Measurements from ENCODE around the gene CYP26A1.
"Not testable (repeated sequence)": the region's sequence is repeated elsewhere in the genome, so short reads cannot be mapped to it uniquely, and the experiment has no call there.

Gene CYP26A1

GRCh38 chr10:93081834-93082233 is 8.1 kb downstream of the CYP26A1 start:
- DNase-seq, result no peak

- DNase-seq, result no peak
Observed at GRCh38 chr10:93083743-93084539, 10.2 kb downstream of the CYP26A1 start.

GRCh38 chr10:93085272-93085859 is 11.7 kb downstream of the CYP26A1 start:
- no peak for DNase-seq

DNA sequence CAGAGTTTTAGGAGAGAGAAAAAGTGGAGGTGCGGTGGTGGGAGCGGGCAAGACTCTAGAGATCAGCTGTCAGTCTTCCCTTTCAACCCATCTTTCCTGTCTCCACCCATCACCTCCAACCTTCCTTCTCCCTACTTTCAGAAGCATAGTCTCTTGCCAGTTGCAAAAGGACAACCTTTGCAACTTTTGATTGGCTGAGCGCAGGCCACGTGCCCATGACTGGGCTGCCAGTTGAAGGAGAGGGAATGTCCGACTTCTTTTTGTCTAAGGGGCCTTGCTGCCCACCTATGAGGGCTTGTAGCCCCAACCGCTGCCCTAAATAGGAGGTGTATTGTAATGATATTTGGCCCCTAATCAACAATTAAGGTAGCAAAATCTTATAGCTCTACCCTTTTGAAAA is 12.6 kb downstream of the CYP26A1 start:
- no peak for DNase-seq

- DNase-seq, result no peak
Observed at GRCh38 chr10:93087846-93088245, 14.2 kb downstream of the CYP26A1 start.

DNA sequence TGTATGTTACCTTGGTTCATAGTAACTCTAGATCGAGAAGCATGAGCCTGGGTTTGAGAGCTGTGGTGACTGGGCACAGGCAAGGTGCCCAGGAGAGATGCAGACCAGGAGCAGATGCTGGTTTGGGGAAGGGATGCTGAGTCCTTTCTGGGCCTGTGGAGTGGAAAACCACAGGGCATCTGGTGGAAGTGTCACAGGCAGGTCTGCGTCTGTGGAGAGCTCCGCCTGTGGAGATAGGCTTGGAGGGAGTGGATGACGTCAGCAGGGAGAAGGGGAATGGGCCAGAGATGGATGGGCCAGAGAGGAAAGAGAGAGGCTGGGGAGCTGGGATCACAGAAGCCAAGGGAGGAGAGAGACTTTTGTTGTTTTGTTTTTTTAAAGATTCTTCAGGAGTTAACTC is 14.8 kb downstream of the CYP26A1 start:
- DNase-seq, result no peak

DNA sequence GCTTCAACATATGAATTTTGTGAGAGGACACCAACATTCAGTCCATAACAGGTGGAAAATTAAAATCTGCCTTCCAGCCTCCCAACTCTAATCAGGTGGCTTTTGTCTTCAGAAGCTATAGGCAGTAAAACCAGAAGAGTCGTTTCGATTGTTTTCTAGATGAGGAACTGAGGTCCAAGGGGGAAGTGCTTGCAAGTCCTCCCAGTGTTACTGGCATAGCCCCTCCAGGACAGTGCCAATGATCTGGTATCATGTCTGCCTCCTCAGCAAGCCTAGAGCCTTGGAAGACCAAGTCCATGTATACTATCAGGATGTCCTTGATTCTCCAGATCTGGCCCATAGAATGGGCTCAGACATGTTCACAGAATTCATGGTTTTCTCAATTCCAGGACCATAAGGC is 16.9 kb downstream of the CYP26A1 start:
- no peak for DNase-seq

- DNase-seq, result no peak
Observed at GRCh38 chr10:93091960-93092359, 18.3 kb downstream of the CYP26A1 start.

DNA sequence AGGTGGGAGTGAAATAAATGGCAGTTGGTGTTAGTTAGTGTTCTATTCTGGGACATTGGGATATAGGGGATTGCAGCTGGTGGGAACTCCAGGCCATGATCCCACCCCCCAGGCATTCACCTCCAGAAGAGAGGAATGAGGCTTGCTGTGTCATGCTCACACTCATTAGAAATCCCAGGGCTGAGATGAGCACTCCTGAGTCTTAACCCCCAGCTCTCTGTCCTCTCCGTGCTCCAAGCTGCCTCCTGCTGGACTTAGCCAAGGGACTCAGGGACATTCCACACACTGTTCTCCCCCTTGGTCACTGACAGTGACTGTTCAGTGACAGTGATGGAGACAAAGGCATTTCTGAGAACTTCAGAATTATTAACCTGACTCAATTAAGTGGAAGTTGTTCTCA is 21.5 kb downstream of the CYP26A1 start:
- DNase-seq, result no peak

DNA sequence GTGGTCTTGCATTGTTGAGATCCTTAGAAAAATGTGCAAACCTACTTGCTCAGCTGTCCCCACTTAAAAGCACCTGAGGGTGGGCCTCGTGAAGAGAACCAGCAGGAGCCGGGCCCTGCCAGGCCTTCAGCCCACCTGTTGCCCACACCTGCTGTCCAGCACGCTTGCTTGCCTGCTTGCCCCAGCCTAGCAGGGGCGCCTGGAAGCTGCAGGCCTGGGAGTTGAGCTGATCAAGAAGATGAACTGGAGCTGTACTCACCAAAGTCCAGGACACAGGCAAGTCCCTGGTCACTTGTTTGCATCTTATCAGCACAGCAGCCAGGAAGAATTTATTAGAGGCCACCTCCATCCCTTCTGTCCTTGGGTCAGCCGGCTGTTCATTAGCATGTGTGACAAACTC is 23.2 kb downstream of the CYP26A1 start:
- DNase-seq, result no peak

GRCh38 chr10:93097386-93097785 is 23.7 kb downstream of the CYP26A1 start:
- no peak for DNase-seq

- no peak for DNase-seq
Observed at GRCh38 chr10:93098816-93099215, 25.1 kb downstream of the CYP26A1 start.

DNA sequence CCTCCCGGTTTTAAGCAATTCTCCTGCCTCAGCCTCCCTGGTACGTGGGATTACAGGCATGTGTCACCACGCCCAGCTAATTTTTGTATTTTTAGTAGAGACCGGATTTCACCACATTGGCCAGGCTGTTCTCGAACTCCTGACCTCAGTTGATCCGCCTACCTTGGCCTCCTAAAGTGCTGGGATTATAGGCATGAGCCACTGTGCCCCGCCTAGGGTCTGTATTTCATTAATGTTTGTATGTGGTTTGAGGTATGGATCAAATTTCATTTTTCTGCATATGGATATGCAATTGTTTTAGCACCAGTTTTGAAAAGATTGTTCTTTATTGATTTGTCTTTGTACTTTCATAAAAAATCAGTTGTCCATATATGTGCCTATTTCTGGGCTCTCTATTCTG is 26.0 kb downstream of the CYP26A1 start:
- no peak for DNase-seq

DNA sequence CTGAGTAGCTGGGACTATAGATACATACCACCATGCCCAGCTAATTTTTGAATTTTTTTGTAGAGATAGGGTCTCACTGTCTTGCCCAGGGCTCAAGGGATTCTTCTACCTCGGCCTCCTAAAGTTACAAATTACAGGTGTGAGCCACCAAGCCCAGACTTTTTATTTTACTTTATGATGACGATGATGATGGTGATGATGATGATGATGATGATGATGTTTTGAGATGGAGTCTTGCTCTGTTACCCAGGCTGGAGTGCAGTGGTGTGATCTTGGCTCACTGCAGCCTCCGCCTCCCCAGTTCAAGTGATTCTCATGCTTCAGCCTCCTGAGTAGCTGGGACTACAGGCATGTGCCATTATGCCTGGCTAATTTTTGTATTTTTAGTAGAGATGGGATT is 27.5 kb downstream of the CYP26A1 start:
- DNase-seq, result not testable (repeated sequence)

GRCh38 chr10:93103953-93104352 is 30.3 kb downstream of the CYP26A1 start:
- no peak for DNase-seq

DNA sequence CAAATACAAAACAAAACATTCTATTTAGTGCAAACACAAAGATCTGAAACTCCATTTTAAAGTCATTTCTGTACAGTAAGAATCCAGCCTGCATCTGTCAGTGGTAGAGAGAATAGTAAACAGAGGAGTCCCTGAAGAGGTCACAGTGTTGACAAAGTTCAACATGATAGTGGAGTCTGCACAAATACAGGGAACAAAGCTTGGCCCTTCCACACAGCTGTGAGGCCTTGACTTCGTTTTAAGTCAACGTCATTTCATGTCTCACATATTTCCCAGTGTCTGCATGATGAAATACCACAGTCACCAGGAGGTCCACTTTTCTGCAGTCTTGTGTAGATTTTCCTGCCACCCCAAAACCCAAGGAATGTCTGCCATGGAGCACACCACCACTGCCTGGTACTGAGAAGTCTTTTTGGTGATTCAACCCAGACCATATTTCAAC is 33.0 kb downstream of the CYP26A1 start:
- no peak for DNase-seq

DNA sequence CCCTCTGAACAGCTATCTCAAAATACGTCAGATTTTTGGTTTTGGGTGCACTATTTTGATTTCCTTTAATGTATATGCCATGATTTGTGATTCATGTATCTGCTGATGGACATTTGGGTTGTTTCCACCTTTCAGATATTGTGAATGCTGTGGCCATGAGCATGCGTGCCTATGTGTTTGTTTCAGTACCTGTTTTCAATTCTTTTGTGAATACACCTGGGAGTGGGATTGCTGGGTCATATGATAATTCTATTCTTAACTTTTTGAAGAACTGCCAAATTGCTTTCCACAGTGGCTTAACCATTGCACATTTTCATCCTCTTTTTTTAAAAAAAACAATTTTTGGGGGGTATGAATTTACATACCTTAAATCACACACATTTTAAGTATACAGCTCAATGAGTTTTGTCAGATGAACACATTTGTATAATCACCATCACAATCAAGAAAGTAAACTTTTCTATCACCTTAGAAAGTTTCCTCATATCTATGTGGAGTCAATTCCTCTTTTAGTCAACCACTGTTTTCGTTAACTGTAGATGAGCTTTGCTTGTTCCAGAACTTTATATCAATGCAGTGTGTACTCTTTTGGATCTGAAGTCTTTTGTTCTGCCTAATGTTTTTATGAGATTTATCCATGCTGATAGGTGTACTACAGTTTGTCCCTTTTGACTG is 36.9 kb downstream of the CYP26A1 start:
- DNase-seq, result no peak

- DNase-seq, result no peak
Observed at GRCh38 chr10:93113042-93113441, 39.3 kb downstream of the CYP26A1 start.

DNA sequence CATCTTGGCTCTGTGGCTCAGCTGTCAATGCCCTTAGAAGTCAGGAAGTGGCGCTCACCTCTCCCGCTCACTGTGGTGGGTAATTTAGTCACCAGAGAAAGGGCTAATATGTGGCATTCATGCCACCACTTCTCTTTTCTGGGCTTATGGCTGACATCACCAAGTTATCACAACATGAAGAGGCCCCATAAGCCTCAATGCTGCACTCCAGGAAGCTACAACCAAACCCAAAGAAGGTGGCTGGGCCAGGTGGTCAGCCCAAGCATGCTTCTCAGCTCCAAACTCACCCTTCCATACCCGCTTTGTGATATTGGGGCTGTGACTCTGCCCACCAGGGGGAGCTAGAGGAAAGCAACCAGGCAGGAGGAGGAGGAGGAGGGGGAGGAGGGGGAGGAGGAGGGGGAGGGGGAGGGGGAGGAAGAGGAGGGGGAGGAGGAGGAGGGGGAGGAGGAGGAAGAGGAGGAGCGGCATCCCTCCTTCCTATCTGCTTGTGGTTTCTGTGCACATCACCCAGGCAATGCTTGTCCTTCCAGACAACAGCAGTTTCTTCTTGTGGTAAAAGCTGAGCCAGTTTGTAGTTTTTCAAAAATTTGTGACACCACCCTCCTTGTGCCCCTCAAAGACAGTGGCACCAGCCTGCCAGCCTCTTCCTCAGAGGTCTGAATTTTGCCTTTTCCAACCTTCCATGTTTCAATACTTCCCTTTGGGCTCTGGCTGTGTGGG is 42.1 kb downstream of the CYP26A1 start:
- peak; percentile 64 for DNase-seq

DNA sequence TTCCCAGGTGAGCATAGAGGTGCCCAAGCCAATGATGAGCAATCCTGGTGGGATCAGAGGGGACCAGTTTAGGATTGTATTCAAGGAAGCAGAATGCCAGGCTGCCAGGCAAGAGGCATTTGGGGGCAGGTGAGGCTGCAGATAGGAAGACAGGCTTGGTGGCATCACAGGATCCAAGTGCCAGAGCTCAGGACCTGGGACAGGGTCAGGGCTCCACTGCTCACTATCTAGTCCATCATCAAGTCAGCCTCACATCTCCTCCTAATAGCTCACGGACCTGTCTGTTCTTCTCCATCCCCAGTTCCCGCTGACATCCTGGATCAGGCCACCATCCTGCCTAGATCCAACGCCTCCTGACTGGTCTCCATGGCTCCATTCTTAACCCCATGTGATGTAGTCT is 47.6 kb downstream of the CYP26A1 start:
- no peak for DNase-seq

DNA sequence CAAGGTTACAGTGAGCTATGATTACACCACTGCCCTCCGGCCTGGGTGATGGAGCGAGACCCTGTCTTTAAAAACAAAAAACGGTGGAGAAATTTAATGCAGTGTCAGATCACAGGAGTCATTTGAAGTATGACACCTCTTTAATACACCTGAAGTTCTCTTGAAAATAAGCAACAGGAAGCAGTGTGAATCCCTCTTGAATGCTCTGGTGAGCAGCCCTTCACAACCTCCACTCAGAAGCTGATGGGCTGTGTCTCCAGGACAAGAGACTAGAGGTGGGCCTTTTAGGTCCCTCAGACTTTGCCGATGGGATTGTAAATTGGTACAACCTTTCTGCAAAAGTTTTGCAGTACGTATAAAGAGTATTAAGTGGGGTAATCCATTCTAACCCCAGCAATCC is 50.1 kb downstream of the CYP26A1 start:
- no peak for DNase-seq

DNA sequence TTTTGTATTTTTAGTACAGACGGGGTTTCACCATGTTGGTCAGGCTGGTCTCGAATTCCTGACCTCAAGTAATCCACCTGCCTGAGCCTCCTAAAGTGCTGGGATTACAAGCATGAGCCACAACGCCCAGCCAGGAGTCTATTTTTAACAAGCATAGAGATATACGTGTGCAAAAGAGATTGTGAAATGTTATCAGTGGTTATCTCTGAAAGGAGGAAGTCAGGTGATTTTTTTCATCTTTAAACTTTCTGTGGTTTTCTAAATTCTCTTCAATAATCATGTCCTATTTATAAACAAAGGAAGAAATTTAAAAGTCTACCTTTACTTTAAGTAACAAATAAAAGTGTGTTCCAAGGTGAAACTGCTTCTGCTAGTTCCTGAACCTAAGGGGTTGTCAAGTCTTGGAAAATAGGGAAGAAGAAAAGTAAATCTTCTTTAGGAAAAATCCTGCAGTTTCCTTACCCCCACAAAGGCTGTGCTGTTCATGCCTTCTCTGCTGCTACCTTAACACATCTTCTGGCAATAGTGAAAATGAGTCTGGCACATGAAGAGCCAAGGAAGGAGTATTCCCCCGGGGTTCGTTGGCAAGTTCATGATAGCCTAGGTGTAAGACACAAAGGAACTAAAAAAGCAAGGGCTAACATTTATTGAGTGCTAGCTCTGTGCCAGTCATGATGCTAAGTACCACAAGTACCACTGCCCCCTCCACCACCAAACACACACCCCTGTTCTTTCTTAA is 51.1 kb downstream of the CYP26A1 start:
- DNase-seq, result no peak

DNA sequence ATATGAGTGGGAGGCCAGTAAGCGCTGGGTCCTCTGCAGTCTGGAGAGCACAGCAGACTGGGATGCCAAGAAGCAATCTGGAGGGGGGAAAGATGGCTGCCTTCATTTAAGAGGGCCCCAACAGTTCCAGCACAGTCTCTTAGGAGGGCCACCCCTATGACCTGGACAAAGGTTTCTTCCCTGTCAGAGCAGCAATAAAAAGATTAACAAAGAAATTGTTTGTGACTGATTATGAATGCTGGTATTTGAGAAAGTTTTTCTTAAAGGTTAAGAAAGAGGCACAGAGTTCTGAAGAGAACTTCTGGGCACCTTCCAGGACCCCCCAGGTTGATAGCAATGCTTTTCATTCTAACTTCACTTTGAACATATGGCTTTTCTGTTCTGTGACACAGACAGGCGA is 52.3 kb downstream of the CYP26A1 start:
- no peak for DNase-seq
